ENCODE data around the gene GNAL.

The GNAL gene

DNA sequence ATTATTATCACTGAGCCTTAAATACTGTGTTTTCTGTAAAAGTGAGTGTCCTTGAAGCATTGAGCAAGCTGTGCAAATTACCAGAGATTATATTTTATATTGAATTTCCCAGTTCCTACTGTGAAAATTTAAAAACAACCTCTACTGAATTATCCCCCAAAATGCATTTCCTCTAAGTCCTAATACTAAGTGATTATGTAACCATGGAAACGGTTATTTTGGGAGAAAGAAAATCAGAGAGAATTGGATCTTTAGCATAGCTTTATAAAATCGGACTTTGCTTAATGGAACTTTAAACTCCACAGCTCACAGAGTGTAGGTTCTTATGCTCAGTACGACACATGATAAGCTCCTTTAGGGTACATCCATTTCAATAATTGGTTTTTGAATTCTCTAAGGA lies 142.9 kb downstream of the GNAL start:
- no peak overlapping the region for H3K9ac ChIP-seq
- no peak overlapping the region for H3K27ac ChIP-seq
- no peak overlapping the region for H2AFZ ChIP-seq
- H3K27me3 ChIP-seq (ENCODE audit: control insufficient read depth, insufficient read depth, low read length) = no peaks in the 10 kb centered on the region
- H3K4me2 ChIP-seq (ENCODE audit: low read length) = no peak overlapping the region
- no peaks in the 10 kb centered on the region for H3K9me3 ChIP-seq (ENCODE audit: control insufficient read depth, low read length)
- no peaks in the 10 kb centered on the region for H3K36me3 ChIP-seq (ENCODE audit: control insufficient read depth, insufficient read depth, low read length)
- TF ChIP-seq, protein P1, sequence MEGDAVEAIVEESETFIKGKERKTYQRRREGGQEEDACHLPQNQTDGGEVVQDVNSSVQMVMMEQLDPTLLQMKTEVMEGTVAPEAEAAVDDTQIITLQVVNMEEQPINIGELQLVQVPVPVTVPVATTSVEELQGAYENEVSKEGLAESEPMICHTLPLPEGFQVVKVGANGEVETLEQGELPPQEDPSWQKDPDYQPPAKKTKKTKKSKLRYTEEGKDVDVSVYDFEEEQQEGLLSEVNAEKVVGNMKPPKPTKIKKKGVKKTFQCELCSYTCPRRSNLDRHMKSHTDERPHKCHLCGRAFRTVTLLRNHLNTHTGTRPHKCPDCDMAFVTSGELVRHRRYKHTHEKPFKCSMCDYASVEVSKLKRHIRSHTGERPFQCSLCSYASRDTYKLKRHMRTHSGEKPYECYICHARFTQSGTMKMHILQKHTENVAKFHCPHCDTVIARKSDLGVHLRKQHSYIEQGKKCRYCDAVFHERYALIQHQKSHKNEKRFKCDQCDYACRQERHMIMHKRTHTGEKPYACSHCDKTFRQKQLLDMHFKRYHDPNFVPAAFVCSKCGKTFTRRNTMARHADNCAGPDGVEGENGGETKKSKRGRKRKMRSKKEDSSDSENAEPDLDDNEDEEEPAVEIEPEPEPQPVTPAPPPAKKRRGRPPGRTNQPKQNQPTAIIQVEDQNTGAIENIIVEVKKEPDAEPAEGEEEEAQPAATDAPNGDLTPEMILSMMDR (IDR thresholded peaks at IDR 0.05) = no peak
- no peaks in the 10 kb centered on the region for H3K79me2 ChIP-seq
- peaks cover 2% of the 10 kb centered on the region for H3K4me1 ChIP-seq
- H3K4me3 ChIP-seq (ENCODE audit: low read depth, low read length) = no peak overlapping the region

GRCh38 chr18:11834772-11835171 lies 145.7 kb downstream of the GNAL start:
- Histone ChIP-seq H3K27ac (no peak overlapping the region), H3K9me3 (ENCODE audit: control insufficient read depth, low read length) (no peaks in the 10 kb centered on the region), H3K4me2 (ENCODE audit: low read length) (no peak overlapping the region), H3K4me3 (ENCODE audit: low read depth, low read length) (no peak overlapping the region), H3K27me3 (ENCODE audit: control insufficient read depth, insufficient read depth, low read length) (no peaks in the 10 kb centered on the region), H3K79me2 (no peaks in the 10 kb centered on the region), H3K36me3 (ENCODE audit: control insufficient read depth, insufficient read depth, low read length) (no peaks in the 10 kb centered on the region), H2AFZ (no peak overlapping the region), H3K9ac (no peak overlapping the region), H3K4me1 (peaks cover 2% of the 10 kb centered on the region)
- TF ChIP-seq, protein P1 (IDR thresholded peaks at IDR 0.05) = no peak

- TF ChIP-seq, protein P1 (IDR thresholded peaks at IDR 0.05) = no peak
- Histone ChIP-seq H3K9me3 (ENCODE audit: control insufficient read depth, low read length) (no peaks in the 10 kb centered on the region), H3K27ac (no peak overlapping the region), H3K4me2 (ENCODE audit: low read length) (no peak overlapping the region), H3K36me3 (ENCODE audit: control insufficient read depth, insufficient read depth, low read length) (no peaks in the 10 kb centered on the region), H2AFZ (no peak overlapping the region), H3K79me2 (no peaks in the 10 kb centered on the region), H3K4me1 (peaks cover 2% of the 10 kb centered on the region), H3K9ac (no peak overlapping the region), H3K4me3 (ENCODE audit: low read depth, low read length) (no peak overlapping the region), H3K27me3 (ENCODE audit: control insufficient read depth, insufficient read depth, low read length) (no peaks in the 10 kb centered on the region)
Measured at GRCh38 chr18:11839556-11839955, 150.5 kb downstream of the GNAL start.

GRCh38 chr18:11840493-11840892 lies 151.4 kb downstream of the GNAL start:
- Histone ChIP-seq H3K4me1 (no peaks in the 10 kb centered on the region), H3K4me2 (ENCODE audit: low read length) (no peak overlapping the region), H3K27ac (no peak overlapping the region), H3K79me2 (no peaks in the 10 kb centered on the region), H3K9me3 (ENCODE audit: control insufficient read depth, low read length) (no peaks in the 10 kb centered on the region), H3K4me3 (ENCODE audit: low read depth, low read length) (no peak overlapping the region), H3K9ac (no peak overlapping the region), H3K27me3 (ENCODE audit: control insufficient read depth, insufficient read depth, low read length) (no peaks in the 10 kb centered on the region), H3K36me3 (ENCODE audit: control insufficient read depth, insufficient read depth, low read length) (no peaks in the 10 kb centered on the region), H2AFZ (no peak overlapping the region)
- TF ChIP-seq, protein P1 (IDR thresholded peaks at IDR 0.05) = no peak

- no peak overlapping the region for H3K4me2 ChIP-seq (ENCODE audit: low read length)
- TF ChIP-seq, protein P1 (IDR thresholded peaks at IDR 0.05) = no peak
- H3K79me2 ChIP-seq = no peaks in the 10 kb centered on the region
- H3K27ac ChIP-seq = no peak overlapping the region
- no peaks in the 10 kb centered on the region for H3K27me3 ChIP-seq (ENCODE audit: control insufficient read depth, insufficient read depth, low read length)
- H3K9ac ChIP-seq = no peak overlapping the region
- no peak overlapping the region for H3K4me3 ChIP-seq (ENCODE audit: low read depth, low read length)
- H3K4me1 ChIP-seq = no peaks in the 10 kb centered on the region
- no peak overlapping the region for H2AFZ ChIP-seq
- no peaks in the 10 kb centered on the region for H3K9me3 ChIP-seq (ENCODE audit: control insufficient read depth, low read length)
- no peaks in the 10 kb centered on the region for H3K36me3 ChIP-seq (ENCODE audit: control insufficient read depth, insufficient read depth, low read length)
Measured at GRCh38 chr18:11842562-11842961, 153.5 kb downstream of the GNAL start.
